ENCODE data around the gene IVD.
A peak's percentile ranks its signal among the peaks of the same experiment; 100 is the strongest.

The IVD gene

GRCh38 chr15:40405501-40406381 is at the start of gene IVD:
IVD (plus strand) TSS chr15:40405795; CDS start chr15:40405828, 33 bp downstream.
- DNase-seq (ENCODE audit: low spot score) = peak; percentile 90

DNA sequence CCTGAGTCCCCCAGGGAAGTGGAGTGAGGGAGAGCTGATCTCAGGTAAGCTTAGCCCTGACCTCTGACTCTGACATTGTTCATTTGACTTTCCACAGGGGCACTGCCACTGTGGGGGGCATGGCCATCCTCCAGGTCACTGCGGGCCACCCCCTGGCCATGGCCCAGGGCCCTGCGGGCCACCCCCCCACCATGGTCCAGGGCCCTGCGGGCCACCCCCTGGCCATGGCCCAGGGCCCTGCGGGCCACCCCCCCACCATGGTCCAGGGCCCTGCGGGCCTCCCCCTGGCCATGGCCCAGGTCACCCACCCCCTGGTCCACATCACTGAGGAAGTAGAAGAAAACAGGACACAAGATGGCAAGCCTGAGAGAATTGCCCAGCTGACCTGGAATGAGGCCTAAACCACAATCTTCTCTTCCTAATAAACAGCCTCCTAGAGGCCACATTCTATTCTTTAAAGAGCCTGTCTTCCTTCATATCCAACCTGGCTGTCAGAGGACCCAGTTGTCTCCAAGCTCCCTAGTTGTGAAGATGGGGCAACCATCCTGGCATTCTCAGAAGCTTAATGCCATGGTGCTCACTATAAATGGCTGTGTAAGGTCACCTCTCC is 49.5 kb upstream of the IVD start:
- DNase-seq (ENCODE audit: low spot score) = no peak

DNA sequence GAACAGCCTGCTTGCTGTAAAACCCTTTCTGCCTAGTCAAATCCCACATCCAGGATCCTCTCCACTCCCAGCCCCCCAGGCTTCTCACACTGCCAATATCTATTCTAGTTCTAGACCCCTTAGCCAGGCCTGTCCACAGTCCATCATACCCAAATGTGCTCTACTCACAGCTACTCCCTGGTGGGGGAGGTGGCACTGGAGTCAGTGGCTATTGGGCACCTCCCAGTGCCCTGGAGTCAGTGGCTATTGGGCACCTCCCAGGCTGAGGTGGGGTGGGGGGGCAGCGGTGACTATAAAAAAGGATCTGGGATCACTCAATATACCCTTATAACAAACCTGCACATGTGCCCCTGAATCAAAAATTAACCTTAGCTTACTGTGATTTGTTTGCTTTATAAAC is 48.3 kb upstream of the IVD start:
- DNase-seq (ENCODE audit: low spot score) = no peak

DNA sequence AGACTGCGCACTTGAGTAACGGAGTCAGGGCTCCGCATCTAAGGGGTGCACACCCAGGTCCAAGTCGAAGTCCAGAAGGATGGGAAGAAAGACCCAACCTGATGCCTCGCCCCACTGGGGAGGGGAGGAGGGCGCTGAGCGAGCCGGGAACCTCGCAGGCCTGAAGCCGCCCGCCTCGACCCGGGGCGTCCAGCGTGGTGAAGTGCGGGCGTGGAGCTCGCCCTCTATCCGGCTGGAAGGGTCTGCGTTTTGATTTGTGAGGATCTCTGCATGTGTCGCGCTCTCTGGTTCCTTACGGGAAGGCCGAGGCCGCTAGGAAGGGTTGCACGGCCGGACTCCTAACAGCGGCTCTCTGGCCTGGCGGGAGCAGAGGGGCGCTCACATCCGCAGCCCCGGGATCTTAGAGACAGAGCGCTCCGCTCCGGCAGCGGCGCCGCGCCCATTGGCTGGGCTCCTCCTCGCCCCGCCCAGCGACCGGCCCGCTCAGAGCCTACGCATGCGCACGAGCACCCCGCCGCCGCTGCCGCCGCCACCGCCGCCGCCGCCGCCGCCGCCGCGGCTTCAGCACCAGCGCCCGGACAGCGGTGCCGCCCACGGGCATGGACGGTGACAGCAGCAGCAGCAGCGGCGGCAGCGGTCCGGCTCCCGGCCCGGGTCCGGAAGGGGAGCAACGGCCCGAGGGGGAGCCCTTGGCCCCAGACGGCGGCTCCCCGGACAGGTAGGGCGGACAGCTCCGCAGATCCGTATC is 47.7 kb upstream of the IVD start, which contains the start of gene DISP2:
Gene DISP2, plus strand, starts transcription at position 497 of the 748 bp plus-strand sequence. Its CDS starts 103 bp downstream, at position 600.
- DNase-seq (ENCODE audit: low spot score) = peak; percentile 80

GRCh38 chr15:40358471-40359353 is 46.9 kb upstream of the IVD start:
- DNase-seq (ENCODE audit: low spot score) = no peak

DNA sequence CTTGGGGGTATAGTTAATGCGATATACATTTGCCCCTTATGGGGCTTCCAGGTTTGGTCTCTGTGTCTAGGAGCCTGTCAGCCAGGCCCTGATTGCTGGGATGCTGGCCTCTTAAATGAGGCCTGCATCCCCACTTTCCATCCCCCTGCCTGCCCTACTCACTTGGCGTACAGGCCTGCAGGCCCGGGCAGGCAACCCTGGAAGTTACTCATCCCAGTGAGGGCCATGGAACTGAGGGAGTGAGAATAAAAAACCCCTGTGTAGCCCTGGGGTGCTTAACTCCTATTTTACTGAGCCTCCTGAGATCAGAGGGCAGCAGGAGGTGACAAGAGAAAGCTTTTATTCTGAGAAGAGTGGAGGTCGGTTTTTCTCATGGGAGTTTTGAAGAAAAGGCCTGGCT is 45.6 kb upstream of the IVD start:
- no peak for DNase-seq (ENCODE audit: low spot score)

DNA sequence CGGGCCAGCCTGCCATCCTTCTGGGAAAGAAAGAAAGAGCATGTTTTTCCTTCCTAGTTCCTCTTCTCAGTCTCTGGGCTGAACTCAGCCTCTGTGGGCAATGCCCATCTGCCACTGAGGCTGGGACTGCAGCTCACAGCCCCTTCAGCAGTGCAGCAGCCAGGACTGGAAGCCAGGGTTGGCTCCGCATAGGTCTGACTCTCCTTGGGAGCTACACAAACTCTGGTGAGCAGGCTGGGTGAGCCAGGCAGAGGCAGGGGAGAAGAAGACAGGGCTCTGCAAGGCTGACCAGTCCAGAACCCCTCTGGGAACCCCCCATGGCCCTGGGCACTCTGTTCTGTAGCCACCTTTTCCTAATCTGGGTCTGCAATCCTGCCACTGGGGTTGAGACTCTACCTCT is 44.0 kb upstream of the IVD start:
- DNase-seq (ENCODE audit: low spot score) = no peak

DNA sequence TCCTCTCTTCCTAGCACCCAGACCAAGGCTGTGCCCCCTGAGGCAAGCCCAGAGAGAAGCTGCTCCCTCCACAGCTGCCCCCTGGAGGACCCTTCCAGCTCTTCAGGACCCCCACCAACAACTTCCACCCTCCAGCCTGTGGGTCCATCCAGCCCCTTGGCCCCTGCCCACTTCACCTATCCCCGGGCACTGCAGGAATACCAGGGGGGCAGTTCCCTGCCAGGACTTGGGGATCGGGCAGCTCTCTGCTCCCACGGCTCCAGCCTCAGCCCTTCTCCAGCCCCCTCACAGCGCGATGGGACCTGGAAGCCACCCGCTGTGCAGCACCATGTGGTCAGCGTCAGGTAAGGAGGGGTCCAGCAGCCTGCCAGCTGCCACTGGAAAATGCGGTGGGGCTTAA is 42.0 kb upstream of the IVD start:
- no peak for DNase-seq (ENCODE audit: low spot score)

GRCh38 chr15:40364251-40364650 is 41.3 kb upstream of the IVD start:
- no peak for DNase-seq (ENCODE audit: low spot score)

DNA sequence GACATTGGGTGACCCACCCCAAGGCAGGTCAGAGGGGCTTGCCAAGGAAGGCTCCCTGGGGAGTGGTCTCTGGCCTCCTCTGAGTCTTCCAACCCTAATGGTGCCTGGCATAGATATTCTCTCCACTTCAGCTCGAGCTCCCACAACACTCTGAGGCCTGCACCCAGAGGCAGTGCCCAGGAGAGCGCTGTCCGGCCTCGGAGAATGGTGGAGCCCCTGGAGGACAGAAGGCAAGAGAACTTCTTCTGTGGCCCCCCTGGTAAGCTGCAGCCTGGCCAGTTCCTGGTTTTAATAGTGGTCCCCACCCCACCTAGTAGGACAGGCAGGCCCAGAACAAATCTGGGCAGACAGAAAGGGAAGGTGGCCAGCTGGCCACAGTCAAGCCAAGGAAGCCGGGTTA is 40.6 kb upstream of the IVD start:
- no peak for DNase-seq (ENCODE audit: low spot score)

- DNase-seq (ENCODE audit: low spot score) = no peak
Observed at GRCh38 chr15:40365624-40366456, 39.8 kb upstream of the IVD start.

DNA sequence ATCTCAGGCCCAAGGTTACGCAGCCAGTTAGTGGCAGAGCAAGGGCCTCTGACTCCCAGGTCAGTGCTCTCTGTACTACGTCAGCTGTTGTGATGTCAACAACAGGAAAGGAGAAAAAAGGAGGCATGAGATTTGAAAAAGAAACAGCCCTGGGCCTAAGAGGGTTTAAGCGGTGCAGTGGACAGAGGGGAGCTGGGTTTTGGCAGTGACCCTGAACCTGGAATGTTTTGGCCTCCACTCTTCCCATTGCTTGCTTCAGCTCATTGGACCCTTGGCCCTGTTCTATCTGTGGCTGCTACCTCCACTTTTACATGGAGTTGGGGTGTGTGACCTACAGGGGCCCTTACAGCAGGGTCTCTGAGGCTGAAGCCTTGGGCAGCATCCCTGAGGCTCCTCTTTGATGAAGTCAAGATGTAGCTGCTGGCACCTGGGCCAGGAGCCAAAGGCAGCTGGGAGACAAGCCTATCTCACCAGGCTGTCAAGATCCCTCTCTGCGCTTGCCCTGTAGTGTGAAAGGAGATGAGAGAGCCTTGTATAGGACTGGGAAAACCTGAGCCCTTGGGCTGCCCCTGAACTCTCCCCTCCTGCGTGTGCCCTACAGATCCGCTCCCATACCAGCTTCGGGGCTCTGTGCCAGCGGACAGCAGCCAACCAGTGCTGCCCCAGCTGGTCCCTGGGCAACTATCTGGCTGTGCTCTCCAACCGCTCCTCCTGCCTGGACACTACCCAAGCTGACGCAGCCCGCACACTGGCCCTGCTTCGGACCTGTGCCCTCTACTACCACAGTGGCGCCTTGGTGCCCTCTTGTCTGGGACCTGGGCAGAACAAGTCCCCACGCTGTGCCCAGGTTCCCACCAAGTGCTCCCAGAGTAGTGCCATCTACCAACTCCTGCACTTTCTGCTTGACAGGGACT is 38.9 kb upstream of the IVD start:
- DNase-seq (ENCODE audit: low spot score) = no peak

DNA sequence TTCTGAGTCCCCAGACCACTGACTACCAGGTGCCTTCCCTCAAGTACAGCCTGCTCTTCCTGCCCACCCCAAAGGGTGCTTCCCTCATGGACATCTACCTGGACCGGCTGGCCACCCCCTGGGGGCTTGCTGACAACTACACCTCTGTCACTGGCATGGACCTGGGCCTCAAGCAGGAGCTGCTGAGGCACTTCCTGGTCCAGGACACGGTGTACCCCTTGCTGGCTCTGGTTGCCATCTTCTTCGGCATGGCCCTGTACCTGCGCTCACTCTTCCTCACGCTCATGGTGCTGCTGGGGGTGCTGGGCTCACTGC is 38.3 kb upstream of the IVD start:
- DNase-seq (ENCODE audit: low spot score) = no peak

- peak; percentile 51 for DNase-seq (ENCODE audit: low spot score)
Observed at GRCh38 chr15:40367686-40368611, 37.6 kb upstream of the IVD start.

- no peak for DNase-seq (ENCODE audit: low spot score)
Observed at GRCh38 chr15:40368719-40369473, 36.7 kb upstream of the IVD start.

DNA sequence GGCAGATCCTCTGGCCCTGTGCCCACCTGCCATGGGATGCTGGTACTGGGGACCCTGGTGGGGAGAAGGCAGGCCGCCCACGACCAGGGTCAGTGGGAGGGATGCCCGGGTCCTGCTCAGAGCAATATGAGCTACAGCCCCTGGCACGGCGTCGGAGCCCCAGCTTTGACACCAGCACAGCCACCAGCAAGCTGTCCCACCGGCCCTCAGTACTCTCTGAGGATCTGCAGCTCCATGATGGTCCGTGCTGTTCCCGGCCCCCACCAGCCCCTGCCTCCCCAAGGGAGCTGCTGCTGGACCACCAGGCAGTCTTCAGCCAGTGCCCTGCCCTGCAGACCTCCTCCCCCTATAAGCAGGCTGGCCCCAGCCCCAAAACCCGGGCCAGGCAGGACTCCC is 36.1 kb upstream of the IVD start:
- DNase-seq (ENCODE audit: low spot score) = no peak

- no peak for DNase-seq (ENCODE audit: low spot score)
Observed at GRCh38 chr15:40369971-40370370, 35.6 kb upstream of the IVD start.

DNA sequence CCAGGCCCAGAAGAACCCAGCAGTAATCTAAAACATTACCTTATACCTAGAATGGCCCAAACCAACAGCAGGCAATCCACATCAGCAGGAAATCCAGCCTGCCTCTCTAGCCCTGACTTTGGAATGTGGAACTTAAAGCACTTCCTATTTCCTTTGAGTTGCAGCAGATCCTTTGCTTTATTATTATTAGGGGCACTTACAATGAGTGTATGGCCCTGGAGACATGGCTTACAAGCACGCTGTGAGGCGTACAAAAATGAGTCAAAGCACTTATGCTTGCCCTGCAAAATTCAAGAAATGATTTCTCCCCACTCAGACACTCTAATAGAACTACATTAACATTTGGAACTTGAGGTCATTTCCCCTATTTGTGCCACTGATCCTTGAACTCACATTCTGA is 32.6 kb upstream of the IVD start:
- no peak for DNase-seq (ENCODE audit: low spot score)

Measured in COLO829 (cell line).